SU-DHL-6 (cell line): ENCODE data around the gene PLK1.

Source experiments
- EZH2phosphoT487 ChIP-seq: fragments of 200-600 bp; sonication (generic), shearing (Covaris generic); conservative IDR thresholded peaks from 2 replicates; pipeline ENCODE4 v1.6.1; 2018; ENCODE audit warnings: mild to moderate bottlenecking, antibody characterized with exemption, low read length, moderate library complexity, mixed read lengths
- TF ChIP-seq, protein P1 (sequence below): fragments of 200-600 bp; sonication (generic); IDR thresholded peaks from one replicate; pipeline ENCODE4 v1.5.1; 2017; ENCODE audit warnings: antibody characterized with exemption, mild to moderate bottlenecking, low read length, moderate library complexity; ENCODE audit not compliant: insufficient read depth, poor library complexity, severe bottlenecking

DNA sequence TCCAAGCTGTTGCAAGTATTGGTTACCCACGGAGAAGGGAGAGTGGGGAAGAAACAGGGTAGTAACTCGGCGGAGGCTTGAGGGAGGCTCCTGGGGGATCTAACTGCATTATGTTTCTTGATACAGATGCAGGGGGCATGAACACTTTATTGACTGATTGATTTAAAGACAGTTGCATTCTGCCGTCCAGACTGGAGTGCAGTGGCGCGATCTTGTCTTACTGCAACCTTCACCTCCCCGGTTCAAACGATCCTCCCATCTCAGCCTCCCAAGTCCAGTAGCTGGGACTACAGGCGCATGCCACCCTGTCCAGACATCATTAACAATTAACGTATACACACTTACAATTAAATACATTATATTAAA, 49.4 kb downstream of the PLK1 start:
- TF ChIP-seq, protein P1, sequence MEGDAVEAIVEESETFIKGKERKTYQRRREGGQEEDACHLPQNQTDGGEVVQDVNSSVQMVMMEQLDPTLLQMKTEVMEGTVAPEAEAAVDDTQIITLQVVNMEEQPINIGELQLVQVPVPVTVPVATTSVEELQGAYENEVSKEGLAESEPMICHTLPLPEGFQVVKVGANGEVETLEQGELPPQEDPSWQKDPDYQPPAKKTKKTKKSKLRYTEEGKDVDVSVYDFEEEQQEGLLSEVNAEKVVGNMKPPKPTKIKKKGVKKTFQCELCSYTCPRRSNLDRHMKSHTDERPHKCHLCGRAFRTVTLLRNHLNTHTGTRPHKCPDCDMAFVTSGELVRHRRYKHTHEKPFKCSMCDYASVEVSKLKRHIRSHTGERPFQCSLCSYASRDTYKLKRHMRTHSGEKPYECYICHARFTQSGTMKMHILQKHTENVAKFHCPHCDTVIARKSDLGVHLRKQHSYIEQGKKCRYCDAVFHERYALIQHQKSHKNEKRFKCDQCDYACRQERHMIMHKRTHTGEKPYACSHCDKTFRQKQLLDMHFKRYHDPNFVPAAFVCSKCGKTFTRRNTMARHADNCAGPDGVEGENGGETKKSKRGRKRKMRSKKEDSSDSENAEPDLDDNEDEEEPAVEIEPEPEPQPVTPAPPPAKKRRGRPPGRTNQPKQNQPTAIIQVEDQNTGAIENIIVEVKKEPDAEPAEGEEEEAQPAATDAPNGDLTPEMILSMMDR: no peak
- no peak for TF ChIP-seq EZH2phosphoT487
